Measurements from ENCODE around the gene ZSWIM4.

DNA sequence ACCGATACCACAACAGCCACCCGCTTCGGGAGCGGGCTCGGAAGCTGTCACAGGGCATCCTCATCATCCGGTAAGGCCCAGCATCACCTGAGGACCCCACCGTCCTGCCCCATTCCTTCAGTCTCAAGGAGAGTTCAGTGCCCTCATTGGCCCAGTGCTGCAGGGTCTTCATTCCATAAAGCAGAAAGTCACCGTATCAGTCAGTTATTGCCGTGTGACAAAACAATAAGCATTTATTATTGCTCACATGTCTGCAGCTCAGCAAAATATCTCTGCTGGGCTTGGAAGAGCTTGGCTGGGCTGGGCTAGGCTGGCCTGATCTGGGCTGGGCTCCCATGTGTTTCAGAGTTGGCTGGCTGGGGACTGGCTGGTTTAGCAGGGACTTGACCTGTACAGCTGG is 39.0 kb upstream of the ZSWIM4 start:
- TF ChIP-seq CTCF (IDR thresholded peaks at IDR 0.05) (no peak), POLR2A (IDR thresholded peaks at IDR 0.05) (no peak), POLR2AphosphoS5 (IDR thresholded peaks at IDR 0.05) (no peak)

Measured in prostate gland (tissue), 2 donors.